SK-N-SH treated with all-trans-retinoic acid at 6 μM for 48 hours (cell line): Measurements from ENCODE around the gene STAC2.

ENCODE experiments used
- ESRRG ChIP-seq: fragments of 250-450 bp; sonication (Bioruptor Pico); IDR thresholded peaks from 2 replicates; pipeline ENCODE4 v1.6.1; 2021; ENCODE audit warnings: mild to moderate bottlenecking
- TOX ChIP-seq: fragments of 250-450 bp; sonication (Bioruptor Pico); IDR thresholded peaks from 2 replicates; pipeline ENCODE4 v1.8.0; 2021; ENCODE audit warnings: mild to moderate bottlenecking, moderate library complexity, borderline replicate concordance
- ZFP3 ChIP-seq: fragments of 250-450 bp; sonication (Bioruptor Pico); IDR thresholded peaks from 2 replicates; pipeline ENCODE4 v1.5.0; 2020; ENCODE audit warnings: mild to moderate bottlenecking, moderate library complexity
- ZNF8 ChIP-seq: fragments of 450-650 bp; formaldehyde crosslinking; IDR thresholded peaks from 2 replicates; pipeline ENCODE4 v1.5.0; 2020; ENCODE audit warnings: mild to moderate bottlenecking, moderate library complexity
- TF ChIP-seq, protein P1 (sequence below): fragments of 250-450 bp; sonication (Bioruptor Pico); IDR thresholded peaks from 2 replicates; pipeline ENCODE4 v1.5.1; 2020; ENCODE audit warnings: low read depth, mild to moderate bottlenecking, moderate library complexity
- TF ChIP-seq, protein P2 (sequence below): fragments of 250-450 bp; sonication (Bioruptor Pico); IDR thresholded peaks from 2 replicates; pipeline ENCODE4 v1.5.1; 2021; ENCODE audit warnings: mild to moderate bottlenecking, moderate library complexity

DNA sequence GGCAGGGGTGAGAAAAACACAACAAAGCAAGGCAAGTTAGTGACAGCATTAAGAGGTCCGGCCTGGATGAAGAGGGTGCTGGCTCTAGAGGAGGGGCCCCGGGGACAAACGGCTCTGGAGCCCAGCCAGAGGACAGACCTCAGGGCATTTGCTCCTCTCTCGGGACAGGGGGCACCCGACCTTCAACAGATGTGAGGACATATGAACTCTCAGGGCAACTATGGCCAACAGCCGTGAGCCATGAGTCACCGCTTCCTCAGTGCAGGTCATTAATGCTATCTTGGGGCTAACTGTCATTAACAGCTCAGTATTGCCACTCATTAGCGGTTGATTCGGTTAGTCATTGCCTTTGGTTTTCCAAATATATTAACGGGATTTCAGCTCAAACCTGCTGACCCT lies 50.1 kb downstream of the STAC2 start:
- TF ChIP-seq ESRRG (no peak), ZNF8 (CRISPR knock-in tag) (no peak), ZFP3 (no peak), TOX (CRISPR knock-in tag) (no peak)
- TF ChIP-seq, protein P1, sequence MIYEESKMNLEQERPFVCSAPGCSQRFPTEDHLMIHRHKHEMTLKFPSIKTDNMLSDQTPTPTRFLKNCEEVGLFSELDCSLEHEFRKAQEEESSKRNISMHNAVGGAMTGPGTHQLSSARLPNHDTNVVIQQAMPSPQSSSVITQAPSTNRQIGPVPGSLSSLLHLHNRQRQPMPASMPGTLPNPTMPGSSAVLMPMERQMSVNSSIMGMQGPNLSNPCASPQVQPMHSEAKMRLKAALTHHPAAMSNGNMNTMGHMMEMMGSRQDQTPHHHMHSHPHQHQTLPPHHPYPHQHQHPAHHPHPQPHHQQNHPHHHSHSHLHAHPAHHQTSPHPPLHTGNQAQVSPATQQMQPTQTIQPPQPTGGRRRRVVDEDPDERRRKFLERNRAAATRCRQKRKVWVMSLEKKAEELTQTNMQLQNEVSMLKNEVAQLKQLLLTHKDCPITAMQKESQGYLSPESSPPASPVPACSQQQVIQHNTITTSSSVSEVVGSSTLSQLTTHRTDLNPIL (CRISPR knock-in tag), result no peak
- TF ChIP-seq, protein P2, sequence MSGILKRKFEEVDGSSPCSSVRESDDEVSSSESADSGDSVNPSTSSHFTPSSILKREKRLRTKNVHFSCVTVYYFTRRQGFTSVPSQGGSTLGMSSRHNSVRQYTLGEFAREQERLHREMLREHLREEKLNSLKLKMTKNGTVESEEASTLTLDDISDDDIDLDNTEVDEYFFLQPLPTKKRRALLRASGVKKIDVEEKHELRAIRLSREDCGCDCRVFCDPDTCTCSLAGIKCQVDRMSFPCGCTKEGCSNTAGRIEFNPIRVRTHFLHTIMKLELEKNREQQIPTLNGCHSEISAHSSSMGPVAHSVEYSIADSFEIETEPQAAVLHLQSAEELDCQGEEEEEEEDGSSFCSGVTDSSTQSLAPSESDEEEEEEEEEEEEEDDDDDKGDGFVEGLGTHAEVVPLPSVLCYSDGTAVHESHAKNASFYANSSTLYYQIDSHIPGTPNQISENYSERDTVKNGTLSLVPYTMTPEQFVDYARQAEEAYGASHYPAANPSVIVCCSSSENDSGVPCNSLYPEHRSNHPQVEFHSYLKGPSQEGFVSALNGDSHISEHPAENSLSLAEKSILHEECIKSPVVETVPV (CRISPR knock-in tag), result no peak
